Measurements from ENCODE around the gene OR11G2. TPM values are rescaled to one million over a fixed set of nuclear protein-coding genes. Genes with fewer than 3 reads are reported as not detected.

OR11G2 gene
- total and polyA plus RNA-seq, 2 experiments from 2014 or later = not detected

DNA sequence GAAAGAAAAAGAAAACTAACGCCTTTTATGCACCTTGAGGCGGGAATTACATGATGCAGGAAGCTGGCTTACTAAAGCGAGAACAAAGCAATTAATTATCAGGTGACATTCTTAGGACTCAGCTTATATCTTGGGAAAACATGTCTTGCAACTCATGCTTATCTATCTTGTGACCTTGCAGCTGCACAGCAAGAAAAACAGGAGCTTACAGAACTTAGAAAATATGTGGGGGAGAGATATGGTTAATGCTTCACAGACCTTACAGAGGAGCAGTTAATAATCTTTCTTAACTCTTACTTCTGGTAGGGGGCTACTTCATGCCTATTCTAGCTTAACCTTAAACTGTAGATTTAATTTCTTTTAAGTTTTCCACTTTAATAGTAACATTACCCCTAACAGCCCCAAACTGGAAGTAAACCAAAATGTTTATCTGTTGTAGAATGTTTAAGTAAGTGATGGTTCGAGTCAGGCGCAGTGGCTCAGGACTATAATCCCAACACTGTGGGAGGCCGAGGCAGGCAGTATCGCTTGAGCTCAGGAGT, 13.2 kb upstream of the OR11G2 start:
- DNase-seq (ENCODE audit: low spot score) (no peak), ATAC-seq (no peak)
- Histone ChIP-seq H3K27me3 (ENCODE audit: insufficient read depth) (no peaks in the 10 kb centered on the region), H3K9me2 (ENCODE audit: insufficient read depth) (no peaks in the 10 kb centered on the region), H4K20me1 (replicated peaks; ENCODE audit: insufficient read depth) (no peaks in the 10 kb centered on the region), H2AFZ (no peak overlapping the region), H3K36me3 (ENCODE audit: insufficient read depth) (no peaks in the 10 kb centered on the region), H3F3A (replicated peaks; ENCODE audit: low read depth) (no peaks in the 10 kb centered on the region), H3K4me2 (no peak overlapping the region), H3K4me3 (no peak overlapping the region), H3K4me1 (ENCODE audit: insufficient read depth) (no peaks in the 10 kb centered on the region), H3K79me2 (replicated peaks; ENCODE audit: insufficient read depth) (no peaks in the 10 kb centered on the region), H3K27ac (ENCODE audit: low read depth) (no peak overlapping the region)
- TF ChIP-seq ZNF114 (CRISPR knock-in tag; IDR thresholded peaks at IDR 0.05) (no peak), EZH2 (IDR thresholded peaks at IDR 0.05; ENCODE audit: low read depth, unreplicated experiment) (no peak), ETS1 (IDR thresholded peaks at IDR 0.05) (no peak), ZNF331 (CRISPR knock-in tag; IDR thresholded peaks at IDR 0.05; ENCODE audit: low read depth) (no peak), ZNF462 (CRISPR knock-in tag; IDR thresholded peaks at IDR 0.05) (no peak), JUNB (IDR thresholded peaks at IDR 0.05; ENCODE audit: unreplicated experiment) (no peak), EZH2phosphoT487 (IDR thresholded peaks at IDR 0.05; ENCODE audit: unreplicated experiment) (no peak), REST (IDR thresholded peaks at IDR 0.05; ENCODE audit: unreplicated experiment) (no peak), STAT1 (IDR thresholded peaks at IDR 0.05; ENCODE audit: unreplicated experiment) (no peak), CREB1 (CRISPR knock-in tag; IDR thresholded peaks at IDR 0.05; ENCODE audit: low read depth) (no peak), NANOG (IDR thresholded peaks at IDR 0.05; ENCODE audit: borderline replicate concordance) (no peak), POLR2AphosphoS5 (IDR thresholded peaks at IDR 0.05; ENCODE audit: low read depth) (no peak)
- TF ChIP-seq, protein P1, sequence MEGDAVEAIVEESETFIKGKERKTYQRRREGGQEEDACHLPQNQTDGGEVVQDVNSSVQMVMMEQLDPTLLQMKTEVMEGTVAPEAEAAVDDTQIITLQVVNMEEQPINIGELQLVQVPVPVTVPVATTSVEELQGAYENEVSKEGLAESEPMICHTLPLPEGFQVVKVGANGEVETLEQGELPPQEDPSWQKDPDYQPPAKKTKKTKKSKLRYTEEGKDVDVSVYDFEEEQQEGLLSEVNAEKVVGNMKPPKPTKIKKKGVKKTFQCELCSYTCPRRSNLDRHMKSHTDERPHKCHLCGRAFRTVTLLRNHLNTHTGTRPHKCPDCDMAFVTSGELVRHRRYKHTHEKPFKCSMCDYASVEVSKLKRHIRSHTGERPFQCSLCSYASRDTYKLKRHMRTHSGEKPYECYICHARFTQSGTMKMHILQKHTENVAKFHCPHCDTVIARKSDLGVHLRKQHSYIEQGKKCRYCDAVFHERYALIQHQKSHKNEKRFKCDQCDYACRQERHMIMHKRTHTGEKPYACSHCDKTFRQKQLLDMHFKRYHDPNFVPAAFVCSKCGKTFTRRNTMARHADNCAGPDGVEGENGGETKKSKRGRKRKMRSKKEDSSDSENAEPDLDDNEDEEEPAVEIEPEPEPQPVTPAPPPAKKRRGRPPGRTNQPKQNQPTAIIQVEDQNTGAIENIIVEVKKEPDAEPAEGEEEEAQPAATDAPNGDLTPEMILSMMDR (conservative IDR thresholded peaks at IDR 0.05; ENCODE audit: low read depth in 2 of 2) = no peak
- H3K36me3 Mint-ChIP-seq (ENCODE audit: low read depth) = peaks cover 24% of the 10 kb centered on the region
- H3K9me3 Mint-ChIP-seq = peaks cover 95% of the 10 kb centered on the region
- no peaks in the 10 kb centered on the region for H3K4me1 Mint-ChIP-seq
- H3K27ac Mint-ChIP-seq = no peak overlapping the region
- H3K4me3 Mint-ChIP-seq = no peak overlapping the region
- peaks cover 9% of the 10 kb centered on the region for H3K27me3 Mint-ChIP-seq (ENCODE audit: insufficient read depth, low read depth, poor library complexity)
